Central memory CD8-positive, alpha-beta T cell (primary cell): ENCODE measurements around the gene TLK1.
A peak's percentile ranks its signal among the peaks of the same experiment; 100 is the strongest.

Experiments used
- ATAC-seq: fragments of 150-1000 bp; cut with Tn5 transposase; replicated peaks from 2 replicates; pipeline ENCODE4 v1.10.0; 2022; ENCODE audit warnings: mild to moderate bottlenecking, moderate FRiP score, moderate number of reproducible peaks; ENCODE audit not compliant: poor library complexity, severe bottlenecking; ENCODE audit errors: extremely low read depth
- DNase-seq, 2 donors: peaks; one replicate each; pipeline ENCODE4 v3.0.0; 2021; ENCODE audit warnings: low spot score in 2 of 2
- H3K27ac Mint-ChIP-seq: one replicate; pipeline ENCODE4 v1.8.0; 2022; ENCODE audit warnings: low read depth, mild to moderate bottlenecking, moderate library complexity, mixed read lengths
- H3K27me3 Mint-ChIP-seq: one replicate; pipeline ENCODE4 v1.8.0; 2022; ENCODE audit warnings: mixed read lengths
- H3K36me3 Mint-ChIP-seq: one replicate; pipeline ENCODE4 v1.8.0; 2022; ENCODE audit warnings: mild to moderate bottlenecking, moderate library complexity, mixed read lengths; ENCODE audit not compliant: insufficient read depth
- H3K4me1 Mint-ChIP-seq: one replicate; pipeline ENCODE4 v1.8.0; 2022; ENCODE audit warnings: mixed read lengths
- H3K4me3 Mint-ChIP-seq: one replicate; pipeline ENCODE4 v1.8.0; 2022; ENCODE audit warnings: mild to moderate bottlenecking, moderate library complexity, mixed read lengths
- H3K9me3 Mint-ChIP-seq: one replicate; pipeline ENCODE4 v1.8.0; 2022; ENCODE audit warnings: mixed read lengths

TLK1 gene

GRCh38 chr2:171149171-171149938 is 11.3 kb downstream of the TLK1 start:
- H3K9me3 Mint-ChIP-seq = no peaks in the 10 kb centered on the region
- no peak overlapping the region for H3K4me3 Mint-ChIP-seq
- H3K27me3 Mint-ChIP-seq = no peaks in the 10 kb centered on the region
- H3K27ac Mint-ChIP-seq = peak overlapping the region; percentile 39
- peaks cover 69% of the 10 kb centered on the region for H3K4me1 Mint-ChIP-seq
- DNase-seq = no peak
- H3K36me3 Mint-ChIP-seq = peaks cover 5% of the 10 kb centered on the region
- ATAC-seq = no peak

- H3K4me3 Mint-ChIP-seq = no peak overlapping the region
- H3K36me3 Mint-ChIP-seq = peaks cover 5% of the 10 kb centered on the region
- peak overlapping the region; percentile 66 for H3K27ac Mint-ChIP-seq
- DNase-seq (no peak), ATAC-seq (no peak)
- no peaks in the 10 kb centered on the region for H3K27me3 Mint-ChIP-seq
- H3K4me1 Mint-ChIP-seq = peaks cover 77% of the 10 kb centered on the region
- no peaks in the 10 kb centered on the region for H3K9me3 Mint-ChIP-seq
These were observed 13.6 kb downstream of the TLK1 start for GRCh38 chr2:171147081-171147480.

GRCh38 chr2:171146633-171147032 is 14.1 kb downstream of the TLK1 start:
- ATAC-seq = no peak
- no peaks in the 10 kb centered on the region for H3K9me3 Mint-ChIP-seq
- H3K27me3 Mint-ChIP-seq = no peaks in the 10 kb centered on the region
- H3K27ac Mint-ChIP-seq = peak overlapping the region; percentile 66
- DNase-seq = no peak
- H3K4me1 Mint-ChIP-seq = peaks cover 82% of the 10 kb centered on the region
- H3K36me3 Mint-ChIP-seq = peaks cover 5% of the 10 kb centered on the region
- H3K4me3 Mint-ChIP-seq = no peak overlapping the region

GRCh38 chr2:171146071-171146470 is 14.6 kb downstream of the TLK1 start:
- no peak overlapping the region for H3K27ac Mint-ChIP-seq
- no peak for ATAC-seq
- H3K4me1 Mint-ChIP-seq = peaks cover 87% of the 10 kb centered on the region

GRCh38 chr2:171143670-171144062 is 17.0 kb downstream of the TLK1 start:
- Mint-ChIP-seq H3K27me3 (no peaks in the 10 kb centered on the region), H3K27ac (peak overlapping the region; percentile 76), H3K4me1 (peaks cover 80% of the 10 kb centered on the region)

More at GRCh38 chr2:171146071-171146470, 14.6 kb downstream of the TLK1 start:
- peaks cover 4% of the 10 kb centered on the region for H3K36me3 Mint-ChIP-seq
- no peaks in the 10 kb centered on the region for H3K27me3 Mint-ChIP-seq
- H3K4me3 Mint-ChIP-seq = no peak overlapping the region
- DNase-seq = no peak
- H3K9me3 Mint-ChIP-seq = no peaks in the 10 kb centered on the region

GRCh38 chr2:171142398-171142797 is 18.3 kb downstream of the TLK1 start:
- H3K4me3 Mint-ChIP-seq = no peak overlapping the region
- no peaks in the 10 kb centered on the region for H3K9me3 Mint-ChIP-seq
- ATAC-seq (no peak), DNase-seq (no peak)
- H3K27ac Mint-ChIP-seq = no peak overlapping the region
- H3K4me1 Mint-ChIP-seq = peaks cover 70% of the 10 kb centered on the region
- H3K27me3 Mint-ChIP-seq = no peaks in the 10 kb centered on the region
- no peaks in the 10 kb centered on the region for H3K36me3 Mint-ChIP-seq

More at GRCh38 chr2:171143670-171144062, 17.0 kb downstream of the TLK1 start:
- Mint-ChIP-seq H3K9me3 (no peaks in the 10 kb centered on the region), H3K4me3 (no peak overlapping the region), H3K36me3 (peaks cover 1% of the 10 kb centered on the region)
- ATAC-seq (no peak), DNase-seq (no peak)

GRCh38 chr2:171141320-171141719 is 19.4 kb downstream of the TLK1 start:
- DNase-seq = no peak
- peak; percentile 28 for ATAC-seq
- Mint-ChIP-seq H3K27ac (peak overlapping the region; percentile 50), H3K4me3 (peak overlapping the region; percentile 12), H3K27me3 (no peaks in the 10 kb centered on the region), H3K36me3 (no peaks in the 10 kb centered on the region), H3K4me1 (peaks cover 62% of the 10 kb centered on the region), H3K9me3 (no peaks in the 10 kb centered on the region)

- H3K27me3 Mint-ChIP-seq = no peaks in the 10 kb centered on the region
- peaks cover under 1% of the 10 kb centered on the region for H3K36me3 Mint-ChIP-seq
- peak overlapping the region; percentile 30 for H3K27ac Mint-ChIP-seq
- no peak overlapping the region for H3K4me3 Mint-ChIP-seq
- ATAC-seq = no peak
- H3K9me3 Mint-ChIP-seq = no peaks in the 10 kb centered on the region
- DNase-seq = no peak
- H3K4me1 Mint-ChIP-seq = peaks cover 63% of the 10 kb centered on the region
These were observed 20.8 kb downstream of the TLK1 start for GRCh38 chr2:171139860-171140259.

GRCh38 chr2:171136024-171136423 is 24.7 kb downstream of the TLK1 start:
- Mint-ChIP-seq H3K4me3 (no peak overlapping the region), H3K27me3 (no peaks in the 10 kb centered on the region), H3K36me3 (peaks cover 3% of the 10 kb centered on the region), H3K4me1 (peaks cover 50% of the 10 kb centered on the region), H3K27ac (peak overlapping the region; percentile 38), H3K9me3 (no peaks in the 10 kb centered on the region)
- ATAC-seq = no peak
- no peak for DNase-seq

GRCh38 chr2:171134624-171135230 is 26.0 kb downstream of the TLK1 start:
- peaks cover 50% of the 10 kb centered on the region for H3K4me1 Mint-ChIP-seq

GRCh38 chr2:171132086-171132485 is 28.6 kb downstream of the TLK1 start:
- Mint-ChIP-seq H3K4me3 (no peak overlapping the region), H3K9me3 (no peaks in the 10 kb centered on the region)
- no peak for ATAC-seq

More at GRCh38 chr2:171134624-171135230, 26.0 kb downstream of the TLK1 start:
- H3K36me3 Mint-ChIP-seq = peaks cover 3% of the 10 kb centered on the region
- no peak overlapping the region for H3K27ac Mint-ChIP-seq
- DNase-seq (no peak), ATAC-seq (no peak)
- no peaks in the 10 kb centered on the region for H3K9me3 Mint-ChIP-seq
- no peak overlapping the region for H3K4me3 Mint-ChIP-seq
- no peaks in the 10 kb centered on the region for H3K27me3 Mint-ChIP-seq

GRCh38 chr2:171128461-171128860 is 32.2 kb downstream of the TLK1 start:
- Mint-ChIP-seq H3K27ac (no peak overlapping the region), H3K27me3 (no peaks in the 10 kb centered on the region)
- ATAC-seq = no peak

More at GRCh38 chr2:171132086-171132485, 28.6 kb downstream of the TLK1 start:
- Mint-ChIP-seq H3K27ac (peak overlapping the region; percentile 30), H3K36me3 (peaks cover 3% of the 10 kb centered on the region), H3K4me1 (peaks cover 62% of the 10 kb centered on the region), H3K27me3 (no peaks in the 10 kb centered on the region)
- DNase-seq = no peak

GRCh38 chr2:171124541-171124940 is 36.2 kb downstream of the TLK1 start:
- Mint-ChIP-seq H3K4me1 (peaks cover 40% of the 10 kb centered on the region), H3K4me3 (no peak overlapping the region), H3K9me3 (no peaks in the 10 kb centered on the region), H3K36me3 (peaks cover 9% of the 10 kb centered on the region), H3K27me3 (no peaks in the 10 kb centered on the region), H3K27ac (no peak overlapping the region)
- no peak for DNase-seq
- ATAC-seq = no peak

More at GRCh38 chr2:171128461-171128860, 32.2 kb downstream of the TLK1 start:
- Mint-ChIP-seq H3K4me3 (no peak overlapping the region), H3K4me1 (peaks cover 55% of the 10 kb centered on the region), H3K36me3 (peaks cover 2% of the 10 kb centered on the region), H3K9me3 (no peaks in the 10 kb centered on the region)
- no peak for DNase-seq
